Right ventricle myocardium superior (tissue), 1 donor: Measurements from ENCODE around the gene ZNRF4. TPM values are rescaled to one million over a fixed set of nuclear protein-coding genes. Genes with fewer than 3 reads are reported as not detected.
"Not testable (repeated sequence)": the region's sequence is repeated elsewhere in the genome, so short reads cannot be mapped to it uniquely, and the experiment has no call there.

Source experiments
- ATAC-seq: fragments of 200-7000 bp; cut with Tn5 transposase; one replicate; pipeline ENCODE4 v1.9.1; 2020; ENCODE audit warnings: mild to moderate bottlenecking; ENCODE audit not compliant: poor library complexity
- DNase-seq: peaks from one replicate; pipeline ENCODE4 v3.0.0-alpha.2; 2020
- intact Hi-C: fragments of 100-400 bp; cut with DNase I; formaldehyde crosslinking; loops from one replicate; pipeline ENCODE4 v1.11.2; 2022
- long read RNA-seq: library from polyadenylated mRNA; unstranded; transcript quantifications from one replicate; pipeline ENCODE4 v2.0.0, GENCODE V29; 2021
- total RNA-seq: library from RNA; stranded (reverse); fragmentation: NEBNext Ultra II Directional; extraction: Animal tissue kit (Norgen Biotek cat#: 25700); gene quantifications from one replicate; pipeline ENCODE4 v1.2.1, GENCODE V29; 2021
- donor health status: DM: no; HTN: yes; CAD: no; lungs with severe emphysema.

ZNRF4 gene, protein sequence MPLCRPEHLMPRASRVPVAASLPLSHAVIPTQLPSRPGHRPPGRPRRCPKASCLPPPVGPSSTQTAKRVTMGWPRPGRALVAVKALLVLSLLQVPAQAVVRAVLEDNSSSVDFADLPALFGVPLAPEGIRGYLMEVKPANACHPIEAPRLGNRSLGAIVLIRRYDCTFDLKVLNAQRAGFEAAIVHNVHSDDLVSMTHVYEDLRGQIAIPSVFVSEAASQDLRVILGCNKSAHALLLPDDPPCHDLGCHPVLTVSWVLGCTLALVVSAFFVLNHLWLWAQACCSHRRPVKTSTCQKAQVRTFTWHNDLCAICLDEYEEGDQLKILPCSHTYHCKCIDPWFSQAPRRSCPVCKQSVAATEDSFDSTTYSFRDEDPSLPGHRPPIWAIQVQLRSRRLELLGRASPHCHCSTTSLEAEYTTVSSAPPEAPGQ
- total RNA-seq, result not detected
- long read RNA-seq, result 0 reads

DNA sequence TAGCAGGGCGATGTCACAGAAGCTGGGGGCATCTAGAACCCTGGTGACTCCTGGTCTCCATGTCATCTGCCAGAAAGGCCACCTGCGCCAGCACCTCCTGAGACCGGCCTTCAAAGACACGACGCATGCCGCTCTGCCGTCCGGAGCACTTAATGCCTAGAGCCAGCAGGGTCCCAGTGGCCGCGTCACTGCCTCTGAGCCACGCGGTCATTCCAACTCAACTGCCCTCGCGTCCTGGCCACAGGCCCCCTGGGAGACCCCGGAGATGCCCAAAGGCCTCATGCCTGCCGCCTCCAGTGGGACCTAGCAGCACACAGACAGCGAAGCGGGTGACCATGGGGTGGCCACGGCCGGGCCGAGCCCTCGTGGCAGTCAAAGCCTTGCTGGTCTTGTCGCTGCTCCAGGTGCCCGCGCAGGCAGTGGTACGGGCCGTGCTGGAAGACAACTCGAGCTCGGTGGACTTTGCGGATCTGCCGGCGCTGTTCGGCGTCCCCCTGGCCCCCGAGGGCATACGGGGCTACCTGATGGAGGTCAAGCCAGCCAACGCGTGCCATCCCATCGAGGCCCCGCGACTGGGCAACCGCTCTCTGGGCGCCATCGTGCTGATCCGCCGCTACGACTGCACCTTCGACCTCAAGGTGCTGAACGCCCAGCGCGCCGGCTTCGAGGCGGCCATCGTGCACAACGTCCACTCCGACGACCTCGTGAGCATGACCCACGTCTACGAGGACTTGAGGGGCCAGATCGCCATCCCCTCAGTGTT is at the start of gene ZNRF4:
TSS of gene ZNRF4 (plus strand) at position 51 of the 763 bp plus-strand sequence. CDS start at position 126, 75 bp downstream.
- intact Hi-C loops, result no loop called here
- ATAC-seq, result no peak
- DNase-seq, result no peak

DNA sequence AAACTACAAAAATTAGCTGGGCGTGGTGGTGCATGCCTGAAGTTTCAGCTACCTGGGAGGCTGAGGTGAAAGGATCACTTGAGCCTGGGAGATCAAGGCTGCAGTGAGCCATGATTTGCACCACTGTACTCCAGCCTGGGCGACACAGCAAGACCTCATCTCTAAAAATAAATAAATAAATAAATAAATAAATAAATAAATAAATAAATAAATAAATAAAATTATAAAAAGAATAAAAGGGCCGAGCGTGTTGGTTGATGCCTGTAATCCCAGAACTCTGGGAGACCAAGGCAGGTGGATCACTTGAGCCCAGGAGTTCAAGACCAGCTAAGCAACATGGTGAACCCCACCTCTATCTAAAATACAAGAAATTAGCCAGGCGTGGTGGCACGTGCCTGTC is 49.0 kb upstream of the ZNRF4 start:
- ATAC-seq, intact Hi-C loops, DNase-seq: not testable (repeated sequence)

DNA sequence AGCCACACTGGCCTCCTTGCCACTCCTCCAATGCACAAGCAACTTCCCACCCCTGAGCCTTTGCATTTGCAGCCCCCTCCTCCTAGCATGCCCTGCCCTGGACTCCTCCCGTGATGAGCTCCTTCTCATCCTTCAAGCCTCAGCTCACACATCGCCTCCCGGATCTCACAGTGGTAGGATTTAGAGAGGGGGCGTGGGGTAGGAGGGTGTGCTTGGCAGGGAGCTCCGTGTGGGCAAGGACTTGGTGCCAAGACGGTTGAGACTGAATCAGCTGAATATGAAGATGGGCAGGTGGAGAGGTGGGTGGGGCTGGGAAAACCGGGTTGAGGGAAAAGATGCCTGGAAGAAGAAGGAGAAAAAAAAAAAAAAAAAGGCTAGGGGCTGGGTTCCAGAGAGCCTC is 48.4 kb upstream of the ZNRF4 start:
- ATAC-seq (no peak), DNase-seq (no peak)
- intact Hi-C loops, result no loop called here

DNA sequence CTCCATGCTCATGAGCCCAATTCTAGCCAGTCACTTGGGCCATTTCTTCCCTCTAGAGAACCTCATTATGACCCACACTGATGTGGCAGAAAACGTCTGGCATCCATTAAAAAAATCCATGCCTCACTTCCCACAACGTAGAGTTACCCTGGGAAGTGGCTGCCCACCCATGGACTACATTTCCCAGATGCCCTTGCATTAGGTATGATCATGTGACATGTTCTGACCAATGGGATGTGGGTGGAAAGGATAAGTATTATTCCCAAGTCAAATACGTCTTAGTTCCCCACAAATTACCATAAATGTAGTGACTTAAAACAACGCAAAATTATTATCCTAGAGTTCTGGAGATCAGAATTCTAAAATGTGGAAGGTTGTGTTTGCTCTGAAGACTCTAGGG is 47.9 kb upstream of the ZNRF4 start:
- DNase-seq (no peak), ATAC-seq (no peak)
- intact Hi-C loops, result no loop called here

DNA sequence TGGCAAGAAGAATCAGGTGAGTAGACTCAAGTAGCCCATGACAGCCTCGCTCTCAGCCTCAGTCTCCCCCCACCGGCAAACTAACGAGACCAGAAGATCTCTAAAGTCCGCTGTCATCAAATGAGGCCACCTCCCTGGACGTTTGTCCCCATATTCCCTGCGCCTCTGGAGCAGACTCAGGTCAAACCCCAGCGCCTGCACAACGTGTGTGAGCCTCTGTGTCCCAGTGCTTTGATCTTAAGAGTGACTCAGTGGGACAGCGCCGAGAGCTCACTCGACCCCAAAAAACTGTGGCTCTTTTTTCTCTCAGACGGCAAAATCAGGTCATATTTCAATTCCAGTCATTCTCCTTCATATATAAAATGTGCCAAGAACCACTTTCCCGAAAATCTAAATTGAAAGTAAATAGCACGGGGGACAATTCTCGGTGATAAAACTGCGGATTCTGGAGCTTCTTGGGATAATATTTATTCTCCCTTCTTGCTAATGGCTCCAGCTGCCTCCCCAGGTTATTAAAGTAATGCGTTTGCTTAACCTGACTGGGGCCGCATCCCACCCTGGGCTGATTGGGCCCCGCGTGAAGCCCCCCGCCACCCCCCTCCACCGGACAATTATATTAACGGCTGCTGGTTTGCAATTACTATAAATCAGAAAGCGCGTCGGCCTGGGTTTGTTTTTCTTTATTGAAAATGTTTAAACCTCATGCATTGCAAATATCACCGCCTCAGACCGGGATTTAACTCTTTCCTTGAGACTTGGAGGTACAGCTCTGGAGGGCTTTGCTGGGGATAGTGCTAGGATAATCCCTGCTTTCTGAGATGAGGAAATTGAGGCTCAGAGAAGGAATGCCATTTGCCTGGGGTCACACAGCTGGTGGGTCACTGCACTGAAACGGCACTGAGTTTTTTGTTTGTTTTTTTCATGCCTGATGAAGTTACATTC is 37.5 kb upstream of the ZNRF4 start:
- intact Hi-C loops, result no loop called here

DNA sequence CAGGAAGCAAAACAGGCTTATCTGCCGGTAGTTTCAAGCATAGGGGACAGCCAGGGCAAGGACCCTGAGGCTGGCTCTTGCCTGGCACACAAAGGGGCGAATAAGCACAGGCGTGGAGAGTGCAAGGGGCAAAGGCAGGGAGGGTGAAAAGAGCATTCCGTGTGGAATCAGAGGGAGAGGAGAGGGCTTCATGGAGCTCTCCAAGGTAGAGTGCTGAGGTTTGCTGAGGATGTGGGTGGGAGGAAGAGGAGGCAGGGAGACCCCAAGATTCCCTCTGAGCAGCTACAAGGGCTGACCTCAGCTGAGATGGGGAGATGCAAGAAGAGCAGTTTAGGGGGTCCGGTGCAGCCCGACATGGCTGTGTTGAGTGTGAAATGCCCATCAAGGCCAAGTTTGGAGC is 36.5 kb upstream of the ZNRF4 start:
- intact Hi-C loops, result no loop called here
- ATAC-seq (no peak), DNase-seq (no peak)

More for the DNA sequence above, 37.5 kb upstream of the ZNRF4 start:
- DNase-seq, result no peak
- ATAC-seq, result no peak

DNA sequence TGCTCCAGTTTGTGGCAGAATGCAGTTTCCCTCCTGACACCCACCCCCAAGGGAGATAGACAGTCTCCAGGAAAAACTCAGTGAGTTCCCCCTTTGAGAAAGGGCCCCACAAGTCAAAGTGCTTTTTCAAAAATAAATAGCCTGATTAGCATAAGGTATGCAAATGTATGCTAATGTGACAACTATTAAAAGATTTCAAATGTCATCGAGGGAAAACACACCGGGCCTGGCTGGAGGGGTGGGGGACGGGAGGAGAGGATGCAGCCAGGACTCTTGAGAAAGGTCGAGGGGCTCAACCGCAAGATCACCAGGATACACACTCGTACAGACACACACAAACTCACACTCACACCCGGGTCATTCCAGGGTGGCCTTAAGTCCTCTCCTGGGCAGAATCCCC is 34.3 kb upstream of the ZNRF4 start:
- ATAC-seq, result no peak
- intact Hi-C loops, result no loop called here
- no peak for DNase-seq

DNA sequence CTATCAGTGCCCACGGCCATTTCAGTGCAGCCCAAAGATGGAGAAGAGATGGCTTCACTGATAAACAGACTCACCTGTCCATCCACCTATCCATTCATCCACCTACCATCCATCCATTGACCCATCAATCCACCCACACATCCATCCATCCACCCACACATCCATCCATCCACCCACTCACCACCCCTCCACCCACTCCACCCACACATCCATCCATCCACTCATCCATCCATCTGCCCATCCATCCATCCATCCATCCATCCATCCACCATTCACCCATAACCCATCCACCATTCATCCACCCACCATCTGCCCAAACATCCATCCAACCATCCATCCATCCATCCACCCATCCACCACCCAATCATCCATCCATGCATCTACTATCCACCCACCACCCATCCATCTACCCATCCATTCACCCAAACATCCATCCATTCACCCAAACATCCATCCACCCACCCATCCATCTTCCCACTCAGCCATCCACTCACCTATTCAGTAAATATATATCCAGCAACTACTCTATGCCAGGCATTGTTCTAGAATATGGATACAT is 31.6 kb upstream of the ZNRF4 start:
- intact Hi-C loops, result no loop called here

DNA sequence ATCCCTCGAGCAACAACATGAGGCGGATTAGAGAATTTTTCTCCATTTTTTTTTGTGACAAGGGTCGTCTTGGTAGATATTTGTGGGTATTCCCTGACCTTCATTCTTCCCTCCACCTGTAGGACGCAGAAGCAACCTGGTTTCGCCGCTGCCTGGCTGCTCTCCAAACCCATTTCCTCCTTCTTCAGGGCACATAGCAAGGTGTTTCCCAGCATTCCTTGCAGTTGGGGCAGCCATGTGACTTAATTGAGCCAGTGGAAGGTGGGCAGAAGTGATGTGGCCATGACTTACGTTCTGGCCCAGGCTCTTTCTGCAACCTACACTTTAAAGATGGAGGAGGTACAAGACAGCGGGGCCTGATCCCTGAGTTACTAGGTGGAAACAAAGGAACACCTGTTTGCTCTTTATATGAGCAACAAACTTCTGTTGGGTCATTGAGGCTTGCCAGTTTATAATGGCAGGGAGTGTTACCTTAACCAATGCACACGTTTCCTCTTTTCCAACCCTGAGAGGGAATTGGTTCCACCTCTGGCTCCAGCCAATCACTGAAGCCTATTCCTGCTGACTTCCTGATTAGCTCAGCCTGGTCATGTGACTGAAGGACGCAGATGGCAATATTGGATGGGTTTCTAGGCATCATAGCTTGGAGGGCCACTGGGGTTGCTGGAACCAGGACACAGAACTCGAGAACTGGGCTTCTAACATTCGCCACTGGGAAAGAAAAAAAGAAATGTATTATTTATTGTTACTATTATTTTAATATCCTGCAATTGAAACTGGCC is 30.8 kb upstream of the ZNRF4 start:
- intact Hi-C loops, result no loop called here
- ATAC-seq (no peak), DNase-seq (no peak)

More for the DNA sequence above, 31.6 kb upstream of the ZNRF4 start:
- ATAC-seq, result no peak
- DNase-seq, result no peak

DNA sequence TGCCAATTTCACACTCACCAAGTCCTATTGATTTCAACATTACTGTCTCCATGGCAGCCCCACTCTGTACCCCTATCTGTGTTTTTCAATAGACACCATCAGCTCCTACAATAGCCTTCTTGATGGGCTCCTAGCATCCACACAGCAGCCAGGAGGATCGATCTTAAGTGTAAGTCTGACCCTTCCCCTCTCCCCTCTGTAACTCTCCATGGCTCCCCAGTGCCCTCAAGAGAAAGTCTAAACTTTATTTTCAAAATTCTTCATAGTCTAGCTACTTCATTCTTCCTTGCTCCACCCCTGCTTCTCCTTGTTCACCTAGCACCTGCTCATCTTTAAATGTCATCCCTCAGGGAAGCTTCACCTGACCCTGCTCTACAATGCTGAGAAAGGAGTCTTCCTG is 30.0 kb upstream of the ZNRF4 start:
- DNase-seq, result no peak
- intact Hi-C loops, result no loop called here
- no peak for ATAC-seq

DNA sequence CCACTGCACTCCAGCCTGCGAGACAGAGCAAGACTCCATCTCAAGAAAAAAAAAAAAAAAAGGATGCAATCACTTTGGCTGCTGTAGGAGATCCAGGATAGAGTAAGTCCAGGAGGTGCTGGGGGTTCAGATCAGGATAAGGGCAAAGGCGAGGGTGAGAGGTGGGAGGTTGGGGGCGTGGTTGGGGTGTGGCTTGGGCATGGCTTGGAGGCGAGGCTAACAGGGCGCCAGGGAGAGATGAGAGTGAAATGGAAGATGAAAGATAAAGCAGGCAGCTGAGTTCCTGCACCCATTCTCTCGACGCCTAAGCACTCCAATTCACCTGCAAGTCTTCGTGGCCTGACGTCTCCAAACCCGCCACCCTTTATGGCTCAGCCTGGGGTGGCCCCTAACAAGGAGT is 25.0 kb upstream of the ZNRF4 start:
- ATAC-seq, result no peak
- DNase-seq, result no peak
- intact Hi-C loops, result no loop called here

DNA sequence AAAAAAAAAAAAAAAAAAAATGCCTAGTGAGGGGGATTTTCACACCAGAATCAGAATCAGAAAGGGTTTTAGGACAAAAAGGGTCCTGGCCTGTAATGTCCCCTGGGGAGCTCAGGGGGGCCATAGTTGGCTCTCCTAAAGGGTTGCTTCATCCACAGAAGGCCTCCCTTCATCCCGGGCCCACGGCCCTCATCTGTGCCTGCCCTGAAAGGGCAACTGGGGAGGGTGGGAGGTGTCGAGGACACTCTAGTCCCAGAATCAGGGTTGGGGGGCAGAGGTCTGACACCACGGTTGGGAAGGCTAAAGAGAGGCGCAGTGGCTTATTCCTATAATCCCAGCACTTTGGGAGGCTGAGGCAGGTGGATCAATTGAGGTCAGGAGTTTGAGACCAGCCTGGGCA is 22.5 kb upstream of the ZNRF4 start:
- intact Hi-C loops, result no loop called here
- DNase-seq (no peak), ATAC-seq (no peak)

DNA sequence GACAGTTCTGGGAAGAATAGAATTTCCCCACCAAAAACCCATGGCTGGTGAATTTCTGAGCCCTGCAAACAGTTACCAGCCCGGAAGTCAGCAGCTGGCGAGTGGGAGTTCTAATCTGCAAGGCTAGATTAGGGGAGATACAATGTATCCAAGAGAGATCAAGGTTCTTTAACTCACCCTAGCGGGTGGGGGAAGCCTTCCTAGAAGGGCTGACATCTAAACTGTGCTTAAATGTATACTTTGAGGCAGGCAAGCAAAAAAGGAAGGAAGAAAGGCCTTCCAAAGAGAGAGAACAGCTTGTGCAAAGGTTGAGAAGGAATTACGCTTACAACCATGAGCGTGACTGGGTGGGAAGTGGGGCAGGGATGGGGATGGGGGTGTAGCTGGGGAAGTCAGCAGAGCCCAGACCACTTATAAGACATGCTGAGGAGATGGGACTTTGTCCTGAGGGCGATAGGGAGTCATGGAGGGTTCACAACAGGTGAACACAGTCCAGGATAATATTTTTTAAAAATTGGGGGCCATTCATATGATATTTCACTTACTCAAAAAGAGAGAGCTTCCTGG is 20.8 kb upstream of the ZNRF4 start:
- DNase-seq, result no peak
- intact Hi-C loops, result no loop called here
- no peak for ATAC-seq

DNA sequence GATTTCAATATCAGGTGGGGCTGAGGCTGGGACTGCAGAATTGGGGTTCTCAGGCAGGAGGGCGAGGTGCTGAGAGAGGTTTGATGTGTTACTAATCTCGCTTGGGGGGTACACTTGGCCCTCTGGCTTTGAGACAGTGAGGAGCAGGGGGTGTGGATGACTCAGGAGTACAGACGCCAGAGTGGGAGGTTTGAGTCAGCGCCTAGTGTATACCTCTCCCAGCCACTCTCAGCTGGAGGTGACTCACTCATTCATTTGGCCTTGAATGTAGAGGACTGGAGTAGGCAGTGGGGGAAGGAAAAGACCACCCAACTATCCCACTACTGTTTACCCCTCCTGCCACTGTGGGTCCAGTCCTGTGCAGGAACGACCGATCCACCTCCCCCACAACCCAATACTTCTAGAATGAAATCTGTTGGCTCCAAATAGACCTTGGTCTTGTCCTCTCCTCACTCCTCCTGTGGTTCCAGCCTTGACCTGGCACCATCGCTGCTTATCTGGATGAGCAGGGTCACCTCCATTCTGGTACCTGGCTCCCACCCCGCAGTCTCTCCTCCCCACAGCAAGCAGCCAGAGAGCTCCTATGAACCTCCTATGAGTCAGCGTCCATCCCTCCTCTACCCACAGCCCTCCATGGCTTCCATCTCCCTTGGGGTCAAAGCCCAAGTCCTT is 20.1 kb upstream of the ZNRF4 start:
- DNase-seq (no peak), ATAC-seq (no peak)
- intact Hi-C loops, result no loop called here

DNA sequence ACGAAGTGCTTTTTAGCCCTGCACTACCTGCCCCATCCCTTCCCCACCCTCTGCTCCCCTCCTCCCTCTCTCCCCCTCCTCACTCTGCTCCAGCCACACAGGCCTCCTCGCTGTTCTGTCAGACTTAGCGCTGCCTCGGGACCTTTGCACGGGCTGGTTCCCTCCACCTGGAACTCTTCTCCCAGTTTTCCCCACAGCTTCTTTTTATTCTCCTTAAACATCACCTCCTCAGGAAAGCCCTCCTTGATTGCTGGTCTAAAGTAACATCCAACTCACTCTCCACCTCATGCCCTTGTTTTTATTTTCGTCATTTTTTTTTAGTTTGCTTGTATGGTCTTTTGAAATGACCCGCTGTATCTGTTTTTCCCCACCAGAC is 19.6 kb upstream of the ZNRF4 start:
- no peak for ATAC-seq

DNA sequence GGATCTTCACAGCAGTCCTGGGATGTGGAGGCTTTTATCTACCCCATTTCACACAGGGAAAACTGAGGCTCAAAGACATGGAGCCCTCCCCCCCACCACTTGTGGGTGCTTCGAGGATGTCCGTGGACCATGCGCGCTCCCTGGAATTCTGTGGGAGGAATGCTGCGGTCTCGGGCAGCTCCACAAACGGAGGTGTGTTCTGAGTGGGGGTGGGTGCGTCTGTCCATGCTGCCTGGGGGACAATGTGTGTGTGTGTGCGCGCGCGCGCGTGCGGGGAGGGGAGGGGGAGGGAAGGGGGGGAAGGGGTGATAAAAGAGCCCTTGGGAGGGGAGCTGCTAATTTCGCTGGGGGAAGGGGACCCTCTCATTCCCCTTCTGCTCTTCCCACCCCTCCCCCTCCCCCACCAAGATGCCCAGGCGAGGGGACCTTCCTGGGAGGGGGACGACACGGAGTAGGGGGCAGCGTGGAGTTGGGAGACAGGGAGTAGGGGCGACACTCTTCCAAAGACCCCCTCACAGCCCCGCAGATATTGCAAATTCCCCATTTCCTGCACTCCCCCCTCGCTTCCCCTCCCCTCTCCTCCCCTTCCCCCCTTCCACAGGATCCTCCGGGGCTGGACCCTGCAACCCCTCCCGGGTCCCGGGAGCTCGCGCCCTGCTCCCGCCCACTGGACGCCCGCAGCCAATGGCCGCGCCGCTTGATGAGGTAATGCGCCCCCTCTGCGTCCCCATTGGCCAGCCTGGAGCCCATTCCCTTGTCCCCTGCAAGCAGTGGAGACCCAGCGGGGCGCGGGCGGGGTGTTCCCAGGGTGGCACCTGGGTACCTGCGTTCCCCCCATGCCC is 18.9 kb upstream of the ZNRF4 start:
- intact Hi-C loops, result no loop called here
- ATAC-seq (no peak), DNase-seq (no peak)

More for the DNA sequence above, 19.6 kb upstream of the ZNRF4 start:
- intact Hi-C loops, result no loop called here
- no peak for DNase-seq
